Eye (tissue), 1 donor: ENCODE measurements around the gene MAPK1.
"Not testable (repeated sequence)": the region's sequence is repeated elsewhere in the genome, so short reads cannot be mapped to it uniquely, and the experiment has no call there.

Experiments
- DNase-seq: peaks from one replicate; pipeline ENCODE4 v3.0.0-alpha.2; 2015

MAPK1 gene

GRCh38 chr22:21720191-21720859 lies 147.1 kb downstream of the MAPK1 start:
- DNase-seq = not testable (repeated sequence)

- no peak for DNase-seq
Observed at GRCh38 chr22:21719024-21719423, 148.4 kb downstream of the MAPK1 start.

DNA sequence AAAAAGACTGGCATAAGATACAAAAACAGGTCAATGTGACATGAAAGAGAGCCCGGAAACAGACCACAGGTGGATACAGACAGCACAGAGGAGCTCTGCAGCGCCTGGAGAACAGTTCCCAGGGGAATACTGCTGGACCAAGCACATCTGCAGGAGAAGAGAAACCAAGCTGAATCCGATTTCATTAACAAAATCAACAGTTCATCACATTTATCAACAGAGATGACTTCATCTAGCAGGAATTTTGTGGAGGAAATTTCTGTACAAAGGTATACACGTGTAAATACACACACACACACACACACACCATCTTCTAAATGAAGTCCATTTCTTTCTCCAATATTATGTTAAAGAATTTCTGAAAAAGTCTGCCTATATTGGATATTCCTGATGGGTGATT lies 148.9 kb downstream of the MAPK1 start:
- no peak for DNase-seq

DNA sequence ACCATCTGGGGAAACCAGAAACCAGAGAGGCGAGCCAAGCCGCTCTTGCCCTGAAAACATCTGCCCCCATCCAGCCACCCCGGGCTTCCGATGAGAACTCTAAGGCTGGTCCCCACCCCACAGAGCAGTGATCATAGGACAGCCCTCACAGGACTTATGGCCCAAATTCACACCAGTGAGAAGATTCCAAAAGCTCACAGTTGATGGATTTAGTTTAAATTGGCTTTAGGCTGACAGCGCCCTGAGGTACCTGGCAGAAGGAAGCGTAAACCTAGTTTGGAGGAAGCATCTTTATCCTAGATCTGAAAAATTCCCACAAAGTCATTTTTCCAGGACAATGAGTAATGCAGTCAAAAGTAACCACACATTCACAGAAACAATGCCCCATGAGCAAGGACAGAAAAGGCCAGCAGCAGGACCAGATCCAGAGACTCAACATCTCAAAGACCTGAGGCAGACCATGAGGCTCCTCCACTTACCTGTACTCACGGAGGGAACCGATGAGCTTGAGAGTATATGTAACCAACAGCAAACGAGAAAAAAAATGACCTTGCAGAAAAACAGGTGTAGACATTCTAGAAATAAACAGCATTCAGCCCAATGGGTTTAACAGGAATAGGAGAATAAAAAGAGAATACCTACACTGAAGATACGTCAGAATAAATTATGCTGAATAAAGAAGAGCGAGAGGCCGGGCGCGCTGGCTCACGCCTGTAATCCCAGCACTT lies 150.9 kb downstream of the MAPK1 start:
- not testable (repeated sequence) for DNase-seq

DNA sequence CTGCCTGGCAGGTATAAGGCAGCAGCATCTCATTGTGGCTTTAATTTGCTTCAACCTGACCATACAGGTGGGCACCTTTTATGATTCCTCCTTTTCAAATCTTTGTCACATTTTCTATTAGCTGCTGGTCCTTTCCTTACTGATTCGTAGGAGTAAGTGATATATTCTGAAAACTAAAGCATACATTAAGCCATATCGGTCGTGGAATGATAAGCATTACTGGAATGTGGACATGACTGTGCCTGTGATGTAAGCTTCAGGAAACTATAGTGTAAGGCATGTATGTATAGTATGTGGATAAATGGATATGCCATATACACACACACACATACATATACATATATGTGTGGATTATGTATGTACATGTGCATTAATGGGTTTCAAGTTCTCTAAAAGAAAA lies 152.7 kb downstream of the MAPK1 start:
- no peak for DNase-seq

DNA sequence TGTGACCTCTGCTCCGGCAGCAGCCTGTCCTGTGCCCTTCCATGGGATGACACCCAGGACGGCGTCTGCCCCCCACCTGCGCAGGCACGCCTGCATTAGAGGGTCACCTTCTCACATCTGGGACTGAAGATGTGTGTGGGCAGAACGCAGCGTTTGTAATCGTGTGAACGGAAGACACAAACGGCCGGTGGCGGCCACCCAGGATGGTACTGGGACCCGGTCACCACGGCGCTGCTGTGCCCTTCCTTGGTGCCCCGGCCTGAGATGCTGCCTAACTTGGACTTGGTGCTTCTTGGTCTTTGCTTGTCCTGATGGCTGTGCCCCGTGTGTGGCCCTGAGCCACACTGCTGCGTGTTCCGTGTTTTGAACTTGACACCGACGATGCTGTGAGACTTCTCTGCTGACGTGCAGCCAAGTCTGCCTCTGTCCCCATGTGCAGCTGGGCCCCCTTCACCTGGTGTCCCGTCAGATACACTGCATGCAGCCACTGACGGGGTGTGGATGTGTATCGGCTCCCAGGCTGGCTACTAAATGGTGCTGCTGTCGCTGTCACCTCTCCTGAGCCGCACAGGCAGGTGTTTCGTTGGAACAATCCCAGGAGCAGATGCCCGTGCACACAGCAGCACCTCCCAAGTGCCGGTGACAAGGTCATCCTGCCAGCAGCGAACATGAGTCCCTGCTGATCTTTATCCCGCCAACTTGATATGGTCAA lies 153.2 kb downstream of the MAPK1 start:
- no peak for DNase-seq

DNA sequence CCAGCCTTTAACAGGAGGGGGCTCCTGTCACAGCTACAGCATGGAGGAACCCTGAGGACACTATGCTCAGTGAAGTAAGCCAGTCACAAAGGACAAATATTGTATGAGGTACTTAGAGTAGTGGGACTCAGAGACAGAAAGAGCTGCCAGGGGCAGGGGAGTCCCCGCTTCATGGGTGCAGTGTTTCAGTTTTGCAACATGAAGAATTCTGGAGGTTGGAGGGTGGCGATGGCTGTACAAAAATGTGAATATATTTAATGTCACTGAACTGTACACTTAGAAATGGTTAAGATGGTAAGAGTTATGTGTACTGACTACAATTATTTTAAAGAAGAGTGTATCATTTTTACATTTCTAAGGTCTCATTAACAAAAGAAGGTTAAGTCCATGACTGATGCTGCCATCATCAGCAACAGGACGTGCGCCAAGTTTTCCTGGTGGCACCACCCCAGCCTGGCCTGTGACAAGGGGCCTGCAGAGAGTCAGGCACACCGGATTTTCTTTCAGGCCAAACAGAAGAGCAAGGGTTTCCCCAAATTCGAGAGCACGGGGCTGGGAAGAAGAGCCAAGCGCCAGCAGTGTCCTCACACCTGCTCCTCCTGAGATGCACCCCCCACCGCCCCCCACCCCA lies 153.9 kb downstream of the MAPK1 start:
- no peak for DNase-seq

DNA sequence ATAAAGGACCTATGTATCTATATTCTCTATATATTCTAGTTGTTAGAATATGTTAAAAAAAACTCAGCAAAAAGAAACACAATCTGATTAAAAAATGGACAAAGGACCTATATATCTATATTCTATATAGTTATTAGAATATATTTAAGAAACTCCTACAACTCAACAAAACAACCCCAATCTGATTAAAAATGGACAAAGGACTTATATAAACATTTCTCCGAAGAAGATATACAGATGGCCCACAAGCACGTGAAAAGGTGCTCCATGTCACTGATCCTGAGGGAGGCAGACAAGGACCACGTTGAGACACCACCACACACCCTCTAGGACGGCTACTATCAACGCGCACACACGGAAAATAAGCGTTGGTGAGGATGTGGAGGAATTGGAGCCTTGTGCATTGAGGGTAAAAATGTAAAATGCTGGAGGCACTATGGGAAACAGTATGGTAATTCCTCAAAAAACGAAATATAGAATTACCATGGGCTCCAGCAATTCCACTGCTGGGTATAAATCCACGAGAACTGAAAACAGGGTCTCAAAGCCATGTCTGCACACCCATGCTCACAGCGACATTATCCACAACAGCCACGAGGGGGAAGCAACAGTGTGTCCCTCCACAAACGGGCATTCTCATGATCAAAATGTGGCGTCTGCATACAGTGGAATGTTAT lies 154.6 kb downstream of the MAPK1 start:
- peak; percentile 92 for DNase-seq

- DNase-seq = no peak
Observed at GRCh38 chr22:21711851-21712250, 155.6 kb downstream of the MAPK1 start.

DNA sequence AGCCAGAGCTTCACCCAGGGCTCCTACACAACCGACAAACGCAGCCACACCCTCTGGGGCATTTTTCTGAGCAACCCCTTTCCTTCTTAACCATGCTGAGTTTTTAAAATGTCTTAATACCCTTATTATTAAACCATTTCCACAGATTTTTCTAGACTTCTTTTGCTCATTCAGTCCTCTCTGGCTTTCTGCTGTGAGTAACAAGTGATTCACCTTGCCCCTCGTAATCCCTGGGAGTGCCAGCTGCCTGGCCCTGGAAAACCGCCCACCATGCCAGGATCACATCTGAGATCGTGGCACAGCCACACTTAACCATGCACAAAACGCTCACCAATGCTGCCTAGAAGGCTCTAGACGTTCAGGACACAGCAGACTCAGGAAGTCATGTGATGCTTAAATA lies 157.3 kb downstream of the MAPK1 start:
- DNase-seq = no peak

GRCh38 chr22:21709688-21710087 lies 157.8 kb downstream of the MAPK1 start:
- DNase-seq = no peak

DNA sequence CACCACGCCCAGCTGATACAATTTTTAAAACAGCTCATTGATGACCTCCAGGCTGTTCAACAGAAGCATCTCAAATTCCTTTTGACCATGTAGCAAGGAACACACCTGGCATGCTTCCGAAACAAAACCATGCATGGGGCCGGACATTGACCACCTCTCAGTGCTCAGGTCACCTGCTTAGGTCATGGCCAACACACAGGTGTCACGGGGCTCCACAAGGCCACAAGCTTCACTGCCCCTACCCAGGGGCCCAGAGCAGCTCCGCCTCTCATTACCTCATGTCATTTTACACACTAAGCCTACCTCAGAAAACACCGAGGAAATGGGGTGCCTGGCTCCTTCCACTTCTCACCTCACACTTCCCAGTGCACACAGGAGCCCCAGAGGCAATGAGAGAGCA lies 158.5 kb downstream of the MAPK1 start:
- DNase-seq = no peak

DNA sequence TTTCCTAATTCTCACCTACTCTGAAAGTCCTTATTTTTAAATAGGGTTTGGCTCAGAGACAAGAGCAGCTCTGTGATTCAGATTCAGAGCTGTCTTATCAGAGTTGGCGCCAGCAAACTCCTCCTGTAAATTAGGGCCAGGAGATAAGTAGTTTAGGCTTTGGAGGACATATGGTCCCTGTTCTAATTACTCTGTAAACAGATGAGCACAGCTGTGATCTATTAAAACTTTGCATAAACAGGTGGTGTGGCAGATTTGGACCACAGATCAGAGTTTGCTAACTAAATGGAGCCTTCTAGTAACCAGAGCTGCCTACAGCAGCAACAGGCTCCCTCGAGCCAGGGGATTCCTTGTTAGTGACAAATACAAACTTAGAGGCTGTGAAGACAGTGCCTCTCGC lies 159.8 kb downstream of the MAPK1 start:
- DNase-seq = peak; percentile 33
